CD14-positive monocyte (primary cell): ENCODE results near the gene TAF5L. TPM values are rescaled to one million over a fixed set of nuclear protein-coding genes. Genes with fewer than 3 reads are reported as not detected.
A peak's percentile ranks its signal among the peaks of the same experiment; 100 is the strongest.

ENCODE experiments used
- DNase-seq, 3 donors: peaks; one replicate each; pipeline ENCODE4 v3.0.0-alpha.2; 2011 to 2022
- H2AFZ ChIP-seq: 2 replicates; pipeline ENCODE4 v1.6.0; 2012; ENCODE audit warnings: mild to moderate bottlenecking, low read depth, low read length, inconsistent platforms; ENCODE audit not compliant: insufficient read depth, poor library complexity, severe bottlenecking
- H3K27ac ChIP-seq, 2 donors: 1 replicate in 1 of 2; 2 replicates in 1 of 2; pipeline ENCODE4 v1.5.1; 2012 to 2013; ENCODE audit warnings: low read length in 2 of 2, control low read depth in 1 of 2, inconsistent platforms in 1 of 2, low read depth in 1 of 2, mild to moderate bottlenecking in 1 of 2
- H3K27me3 ChIP-seq, 2 donors: one replicate each; pipeline versions ENCODE4 v1.6.0 to v1.6.1; 2011 to 2013; ENCODE audit warnings: low read length in 2 of 2; ENCODE audit not compliant: control insufficient read depth in 2 of 2, insufficient read depth in 2 of 2
- H3K36me3 ChIP-seq, 2 donors: replicated peaks in 1 of 2; 1 replicate in 1 of 2; 2 replicates in 1 of 2; pipeline versions ENCODE4 v1.5.1 to v1.6.1; 2012 to 2013; ENCODE audit warnings: low read length in 2 of 2, control low read depth in 1 of 2, inconsistent platforms in 1 of 2, mild to moderate bottlenecking in 1 of 2; ENCODE audit not compliant: insufficient read depth in 2 of 2, control insufficient read depth in 1 of 2
- H3K4me1 ChIP-seq, 2 donors: 1 replicate in 1 of 2; 2 replicates in 1 of 2; pipeline versions ENCODE4 v1.5.1 to v1.6.1; 2012 to 2013; ENCODE audit warnings: low read length in 2 of 2, control low read depth in 1 of 2, inconsistent platforms in 1 of 2, mild to moderate bottlenecking in 1 of 2, moderate library complexity in 1 of 2; ENCODE audit not compliant: insufficient read depth in 2 of 2, control insufficient read depth in 1 of 2
- H3K4me2 ChIP-seq: replicated peaks from 2 replicates; pipeline ENCODE3; 2012; ENCODE audit warnings: low read length, moderate library complexity, mild to moderate bottlenecking; ENCODE audit not compliant: poor library complexity, severe bottlenecking; ENCODE audit errors: extremely low read depth
- H3K4me3 ChIP-seq, 3 experiments: fragments of 200-600 bp in 1 of 3; sonication (generic) in 1 of 3; replicated peaks in 1 of 3; 1 replicate in 2 of 3; 2 replicates in 1 of 3; pipeline ENCODE4 v1.5.1; 2011 to 2013; ENCODE audit warnings: low read length in 3 of 3, mild to moderate bottlenecking in 3 of 3, control low read depth in 2 of 3, low read depth in 2 of 3, inconsistent platforms in 1 of 3, moderate library complexity in 1 of 3
- H3K79me2 ChIP-seq: 2 replicates; pipeline ENCODE4 v1.6.0; 2012; ENCODE audit warnings: mild to moderate bottlenecking, control low read depth, inconsistent platforms, low read length, moderate library complexity; ENCODE audit not compliant: insufficient read depth
- H3K9ac ChIP-seq: 2 replicates; pipeline ENCODE4 v1.6.0; 2017; ENCODE audit warnings: low read length, mild to moderate bottlenecking; ENCODE audit not compliant: insufficient read depth, poor library complexity, severe bottlenecking
- H3K9me3 ChIP-seq, 2 donors: replicated peaks in 1 of 2; 1 replicate in 1 of 2; 2 replicates in 1 of 2; pipeline versions ENCODE4 v1.5.1 to v1.6.1; 2012 to 2013; ENCODE audit warnings: low read length in 2 of 2, control low read depth in 1 of 2; ENCODE audit not compliant: control insufficient read depth in 1 of 2, insufficient read depth in 1 of 2
- H4K20me1 ChIP-seq: 2 replicates; pipeline ENCODE4 v1.6.0; 2012; ENCODE audit warnings: mild to moderate bottlenecking, low read length, control low read depth, moderate library complexity; ENCODE audit not compliant: insufficient read depth
- H3K27ac Mint-ChIP-seq, 7 donors: one replicate each; pipeline ENCODE4 v1.8.0; 2020; ENCODE audit warnings: mild to moderate bottlenecking in 7 of 7, mixed read lengths in 7 of 7, moderate library complexity in 6 of 7, inconsistent platforms in 2 of 7
- H3K27me3 Mint-ChIP-seq, 3 donors: one replicate each; pipeline ENCODE4 v1.8.0; 2021 to 2022; ENCODE audit warnings: low read depth in 3 of 3, mild to moderate bottlenecking in 3 of 3, mixed read lengths in 3 of 3, moderate library complexity in 3 of 3, inconsistent platforms in 1 of 3
- H3K36me3 Mint-ChIP-seq, 2 donors: one replicate each; pipeline ENCODE4 v1.8.0; 2020; ENCODE audit warnings: mixed read lengths in 2 of 2, inconsistent platforms in 1 of 2, mild to moderate bottlenecking in 1 of 2
- H3K4me1 Mint-ChIP-seq: one replicate; pipeline ENCODE4 v1.8.0; 2020; ENCODE audit warnings: mild to moderate bottlenecking, mixed read lengths
- H3K4me3 Mint-ChIP-seq, 2 donors: one replicate each; pipeline ENCODE4 v1.8.0; 2020; ENCODE audit warnings: mild to moderate bottlenecking in 2 of 2, mixed read lengths in 2 of 2, moderate library complexity in 1 of 2
- H3K9me3 Mint-ChIP-seq, 7 donors: one replicate each; pipeline ENCODE4 v1.8.0; 2020 to 2022; ENCODE audit warnings: mixed read lengths in 7 of 7, mild to moderate bottlenecking in 6 of 7, moderate library complexity in 6 of 7, inconsistent platforms in 2 of 7
- CTCF ChIP-seq: fragments of 200-600 bp; IDR thresholded peaks from one replicate; pipeline ENCODE4 v1.8.0; 2022; ENCODE audit warnings: antibody characterized with exemption, mild to moderate bottlenecking
- WGBS: methylation state at CpG from one replicate; pipeline ENCODE4 v1.1.5; 2013; ENCODE audit warnings: missing lambda C conversion rate; ENCODE audit not compliant: insufficient coverage; 5-methylcytosine and 5-hydroxymethylcytosine counted together
- intact Hi-C, 2 donors: fragments of 100-400 bp; cut with micrococcal nuclease; formaldehyde crosslinking; loops; one replicate each; pipeline versions ENCODE4 v1.15.0 to v1.15.1; 2023
- polyA plus RNA-seq, 3 donors: library from polyadenylated mRNA; depleted of rRNA in 1 of 3; unstranded in 2 of 3; stranded (reverse) in 1 of 3; fragments of 300-500 nt in 2 of 3; fragments of >200 nt in 1 of 3; fragmentation: Illumina TruSeq in 2 of 3; gene quantifications; 1 replicate in 2 of 3; 2 replicates in 1 of 3; pipeline ENCODE4 v1.2.3, GENCODE V29; 2012 to 2021

The TAF5L gene
- polyA plus RNA-seq, 3 donors: 3.8 to 15.4 (median 4.9) TPM

- H3K27me3 ChIP-seq: no peaks in the 10 kb centered on the region
- H3K9me3 ChIP-seq: no peaks in the 10 kb centered on the region
- H3K36me3 Mint-ChIP-seq: no peaks in the 10 kb centered on the region
- H3K4me2 ChIP-seq: no peak overlapping the region
- H3K79me2 ChIP-seq: no peaks in the 10 kb centered on the region
- no peak overlapping the region for H2AFZ ChIP-seq
- peaks cover 10 to 13% of the 10 kb centered on the region in 2 donors for H3K4me1 ChIP-seq
- no peaks in the 10 kb centered on the region for H4K20me1 ChIP-seq
- TF ChIP-seq CTCF: no peak
- no peak overlapping the region for H3K4me3 Mint-ChIP-seq
- H3K9ac ChIP-seq: no peak overlapping the region
- intact Hi-C loops: no loop called here
- peaks cover 16% of the 10 kb centered on the region for H3K4me1 Mint-ChIP-seq
- H3K9me3 Mint-ChIP-seq: no peaks in the 10 kb centered on the region
- DNase-seq: no peak
- peaks cover 0 to 3% (median 0%) of the 10 kb centered on the region in 3 donors for H3K27me3 Mint-ChIP-seq
- no peaks in the 10 kb centered on the region for H3K36me3 ChIP-seq
- no peak overlapping the region for H3K27ac ChIP-seq
- no peak overlapping the region for H3K4me3 ChIP-seq
- H3K27ac Mint-ChIP-seq: no peak overlapping the region
- WGBS: 75% methylated on average over 10 of the region's 20 CpGs
Measured at GRCh38 chr1:229570305-229570704, 55.6 kb downstream of the TAF5L start.

- no peaks in the 10 kb centered on the region for H3K9me3 Mint-ChIP-seq
- no peaks in the 10 kb centered on the region for H3K27me3 Mint-ChIP-seq
- Histone ChIP-seq H3K9ac (no peak overlapping the region), H3K36me3 (no peaks in the 10 kb centered on the region), H3K27ac (peak overlapping the region in 1 of 2 donors; percentile 31), H3K27me3 (no peaks in the 10 kb centered on the region), H2AFZ (peak overlapping the region; percentile 61), H3K9me3 (no peaks in the 10 kb centered on the region), H4K20me1 (no peaks in the 10 kb centered on the region), H3K4me3 (peak overlapping the region in 2 of 3 experiments; percentile 16 to 57), H3K4me1 (peaks cover 10 to 13% of the 10 kb centered on the region in 2 donors), H3K79me2 (no peaks in the 10 kb centered on the region), H3K4me2 (peak overlapping the region; percentile 54)
- peaks cover 16% of the 10 kb centered on the region for H3K4me1 Mint-ChIP-seq
- peak overlapping the region; percentile 5 to 62 for H3K4me3 Mint-ChIP-seq
- H3K27ac Mint-ChIP-seq: peak overlapping the region in 5 of 7 donors; percentile 21 to 75 (median 62)
- intact Hi-C loops: no loop called here
- H3K36me3 Mint-ChIP-seq: no peaks in the 10 kb centered on the region
- TF ChIP-seq CTCF: no peak
- WGBS: 9% methylated on average over 7 of the region's 13 CpGs
- peak in 2 of 3 donors; percentile 41 to 51 for DNase-seq
Measured at GRCh38 chr1:229567109-229567868, 58.6 kb downstream of the TAF5L start.
